Smooth muscle cell (in vitro differentiated cells): Measurements from ENCODE around the gene MAP6. TPM values are rescaled to one million over a fixed set of nuclear protein-coding genes. Genes with fewer than 3 reads are reported as not detected.
"Not testable (repeated sequence)": the region's sequence is repeated elsewhere in the genome, so short reads cannot be mapped to it uniquely, and the experiment has no call there.

Experiments
- DNase-seq: peaks from one replicate; lab custom pipeline; 2025; ENCODE audit not compliant: unreplicated experiment; lab: John Stamatoyannopoulos, UW
- H2AFZ ChIP-seq: fragments of 200-600 bp; sonication (generic); 2 replicates; pipeline ENCODE4 v1.6.0; 2016; ENCODE audit warnings: antibody characterized with exemption, low read depth, mild to moderate bottlenecking
- H3F3A ChIP-seq: fragments of 200-600 bp; sonication (generic); 2 replicates; pipeline ENCODE4 v1.6.0; 2017; ENCODE audit warnings: antibody characterized with exemption, low read depth
- H3K27ac ChIP-seq: fragments of 200-600 bp; sonication (generic); 2 replicates; pipeline ENCODE4 v1.5.1; 2016; ENCODE audit warnings: low read depth, mild to moderate bottlenecking
- H3K27me3 ChIP-seq: fragments of 200-600 bp; sonication (generic); 2 replicates; pipeline ENCODE4 v1.6.1; 2016; ENCODE audit warnings: low read depth, mild to moderate bottlenecking
- H3K36me3 ChIP-seq: fragments of 200-600 bp; sonication (generic); 2 replicates; pipeline ENCODE4 v1.5.1; 2016; ENCODE audit warnings: low read depth
- H3K4me1 ChIP-seq: fragments of 200-600 bp; sonication (generic); 2 replicates; pipeline ENCODE4 v1.5.1; 2016; ENCODE audit warnings: low read depth
- H3K4me2 ChIP-seq: fragments of 200-600 bp; sonication (generic); 2 replicates; pipeline ENCODE4 v1.6.0; 2016; ENCODE audit warnings: mild to moderate bottlenecking
- H3K4me3 ChIP-seq: fragments of 200-600 bp; sonication (generic); 2 replicates; pipeline ENCODE4 v1.5.1; 2016; ENCODE audit warnings: mild to moderate bottlenecking
- H3K79me2 ChIP-seq: fragments of 200-600 bp; sonication (generic); 2 replicates; pipeline ENCODE4 v1.6.0; 2016; ENCODE audit warnings: low read depth, mild to moderate bottlenecking
- H3K9ac ChIP-seq: fragments of 200-600 bp; sonication (generic); 2 replicates; pipeline ENCODE4 v1.6.0; 2016; ENCODE audit warnings: low read depth
- H3K9me3 ChIP-seq: fragments of 200-600 bp; sonication (generic); replicated peaks from 2 replicates; pipeline ENCODE4 v1.5.1; 2016; ENCODE audit warnings: low read depth
- H4K20me1 ChIP-seq: fragments of 200-600 bp; sonication (generic); 2 replicates; pipeline ENCODE4 v1.6.0; 2016; ENCODE audit warnings: low read depth
- CTCF ChIP-seq: fragments of 200-600 bp; sonication (generic); IDR thresholded peaks from 2 replicates; pipeline ENCODE4 v1.5.1; 2017; ENCODE audit warnings: borderline replicate concordance, mild to moderate bottlenecking, antibody characterized with exemption; ENCODE audit not compliant: insufficient read depth, poor library complexity, severe bottlenecking
- WGBS: methylation state at CpG from one replicate; pipeline ENCODE4 v1.1.7; 2016; ENCODE audit warnings: low lambda C conversion rate; 5-methylcytosine and 5-hydroxymethylcytosine counted together
- polyA plus RNA-seq: library from polyadenylated mRNA; unstranded; fragments of >200 nt; fragmentation: Nextera tagmentation; extraction: Ambion mirVana; gene quantifications from 2 replicates; pipeline ENCODE4 v1.2.1, GENCODE V29; 2016
- total RNA-seq: library from RNA; depleted of rRNA; stranded (reverse); fragments of >200 nt; gene quantifications from 2 replicates; pipeline ENCODE4 v1.2.3, GENCODE V29; 2014

Gene MAP6
- total and polyA plus RNA-seq, 2 experiments from 2014 or later = 0.22 to 0.43 TPM

GRCh38 chr11:75589051-75589450 is 79.8 kb downstream of the MAP6 start:
- H3K27me3 ChIP-seq = peaks cover 15% of the 10 kb centered on the region
- H3K79me2 ChIP-seq = no peaks in the 10 kb centered on the region
- H3K4me2 ChIP-seq = no peak overlapping the region
- H4K20me1 ChIP-seq = no peaks in the 10 kb centered on the region
- 86% methylated on average over 7 of the region's 7 CpGs for WGBS
- no peaks in the 10 kb centered on the region for H3K36me3 ChIP-seq
- H3K9me3 ChIP-seq = no peaks in the 10 kb centered on the region
- peaks cover 4% of the 10 kb centered on the region for H3K4me1 ChIP-seq
- H3K9ac ChIP-seq = no peak overlapping the region
- no peak overlapping the region for H3K27ac ChIP-seq
- no peak overlapping the region for H2AFZ ChIP-seq
- H3F3A ChIP-seq = no peaks in the 10 kb centered on the region
- DNase-seq = no peak
- H3K4me3 ChIP-seq = no peak overlapping the region
- TF ChIP-seq CTCF = no peak

GRCh38 chr11:75588051-75588481 is 80.8 kb downstream of the MAP6 start:
- H3K27ac ChIP-seq = no peak overlapping the region
- no peak overlapping the region for H2AFZ ChIP-seq
- no peak for TF ChIP-seq CTCF
- 89% methylated on average over 6 of the region's 6 CpGs for WGBS
- H3K9ac ChIP-seq = no peak overlapping the region
- no peaks in the 10 kb centered on the region for H3K9me3 ChIP-seq
- H4K20me1 ChIP-seq = no peaks in the 10 kb centered on the region
- no peak overlapping the region for H3K4me2 ChIP-seq
- H3K36me3 ChIP-seq = no peaks in the 10 kb centered on the region
- H3F3A ChIP-seq = no peaks in the 10 kb centered on the region
- peaks cover 15% of the 10 kb centered on the region for H3K27me3 ChIP-seq
- no peaks in the 10 kb centered on the region for H3K79me2 ChIP-seq
- peaks cover 7% of the 10 kb centered on the region for H3K4me1 ChIP-seq
- no peak overlapping the region for H3K4me3 ChIP-seq
- DNase-seq = no peak

- no peaks in the 10 kb centered on the region for H3K9me3 ChIP-seq
- H3K27me3 ChIP-seq = peaks cover 3% of the 10 kb centered on the region
- H3K4me2 ChIP-seq = no peak overlapping the region
- H2AFZ ChIP-seq = no peak overlapping the region
- no peaks in the 10 kb centered on the region for H3K36me3 ChIP-seq
- no peak for TF ChIP-seq CTCF
- H3K9ac ChIP-seq = no peak overlapping the region
- H3F3A ChIP-seq = no peaks in the 10 kb centered on the region
- no peak for DNase-seq
- 98% methylated on average over 3 of the region's 3 CpGs for WGBS
- H4K20me1 ChIP-seq = no peaks in the 10 kb centered on the region
- H3K27ac ChIP-seq = no peak overlapping the region
- H3K79me2 ChIP-seq = no peaks in the 10 kb centered on the region
- no peak overlapping the region for H3K4me3 ChIP-seq
- peaks cover 14% of the 10 kb centered on the region for H3K4me1 ChIP-seq
Observed at GRCh38 chr11:75586395-75586794, 82.4 kb downstream of the MAP6 start.

- no peak for DNase-seq
- H3K4me1 ChIP-seq = peaks cover 14% of the 10 kb centered on the region
- no peak for TF ChIP-seq CTCF
- H3K9me3 ChIP-seq = no peaks in the 10 kb centered on the region
- H3K9ac ChIP-seq = no peak overlapping the region
- H3K27me3 ChIP-seq = no peaks in the 10 kb centered on the region
- H3K4me3 ChIP-seq = no peak overlapping the region
- H3K36me3 ChIP-seq = no peaks in the 10 kb centered on the region
- H3K79me2 ChIP-seq = no peaks in the 10 kb centered on the region
- WGBS = 94% methylated on average over 8 of the region's 8 CpGs
- H3K27ac ChIP-seq = no peak overlapping the region
- H2AFZ ChIP-seq = no peak overlapping the region
- no peaks in the 10 kb centered on the region for H4K20me1 ChIP-seq
- no peak overlapping the region for H3K4me2 ChIP-seq
- H3F3A ChIP-seq = no peaks in the 10 kb centered on the region
Observed at GRCh38 chr11:75585293-75585670, 83.6 kb downstream of the MAP6 start.

GRCh38 chr11:75584659-75585292 is 84.1 kb downstream of the MAP6 start:
- peaks cover 14% of the 10 kb centered on the region for H3K4me1 ChIP-seq
- H3K9me3 ChIP-seq, H3K9ac ChIP-seq, H3K36me3 ChIP-seq, H3K4me3 ChIP-seq, DNase-seq, H3K27ac ChIP-seq, H2AFZ ChIP-seq, H4K20me1 ChIP-seq, H3F3A ChIP-seq, H3K4me2 ChIP-seq, H3K27me3 ChIP-seq, H3K79me2 ChIP-seq: not testable (repeated sequence)
- WGBS = 82% methylated on average over 12 of the region's 12 CpGs
